ENCODE results near the gene BRCA1.

Gene BRCA1

DNA sequence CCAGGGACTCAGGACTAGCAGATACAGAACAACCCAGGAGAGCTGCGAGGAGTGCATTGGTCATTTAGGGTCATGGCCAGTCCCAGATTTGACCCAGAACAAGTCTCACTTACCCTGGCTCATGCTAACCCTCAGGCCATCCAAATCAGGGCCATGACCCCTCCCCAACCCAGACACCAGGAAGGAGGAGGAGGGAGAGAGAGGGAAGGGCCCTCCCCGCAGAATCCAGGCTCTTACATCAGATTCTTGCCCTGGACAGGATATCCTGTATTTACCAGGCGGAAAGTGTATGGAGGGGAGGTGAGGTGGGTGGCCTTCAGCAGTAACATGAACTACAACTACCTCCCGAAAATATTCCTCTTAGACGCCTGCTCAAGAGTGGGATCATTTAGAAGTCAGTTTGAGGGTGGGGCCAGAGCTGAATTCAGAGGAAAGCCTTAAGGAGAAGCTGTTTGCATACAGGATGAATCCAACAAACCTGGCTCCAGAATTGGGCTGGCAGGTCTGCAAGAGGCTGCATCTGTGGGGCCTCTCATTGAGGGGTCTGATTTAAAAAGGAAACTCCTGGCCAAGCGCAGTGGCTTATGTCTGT is 105.0 kb downstream of the BRCA1 start:
- H3K4me3 ChIP-seq (replicated peaks; ENCODE audit: low read depth, low read length): peak overlapping the region; percentile 97
- peak; percentile 60 for DNase-seq (ENCODE audit: low read depth)
- TF ChIP-seq, protein P1, sequence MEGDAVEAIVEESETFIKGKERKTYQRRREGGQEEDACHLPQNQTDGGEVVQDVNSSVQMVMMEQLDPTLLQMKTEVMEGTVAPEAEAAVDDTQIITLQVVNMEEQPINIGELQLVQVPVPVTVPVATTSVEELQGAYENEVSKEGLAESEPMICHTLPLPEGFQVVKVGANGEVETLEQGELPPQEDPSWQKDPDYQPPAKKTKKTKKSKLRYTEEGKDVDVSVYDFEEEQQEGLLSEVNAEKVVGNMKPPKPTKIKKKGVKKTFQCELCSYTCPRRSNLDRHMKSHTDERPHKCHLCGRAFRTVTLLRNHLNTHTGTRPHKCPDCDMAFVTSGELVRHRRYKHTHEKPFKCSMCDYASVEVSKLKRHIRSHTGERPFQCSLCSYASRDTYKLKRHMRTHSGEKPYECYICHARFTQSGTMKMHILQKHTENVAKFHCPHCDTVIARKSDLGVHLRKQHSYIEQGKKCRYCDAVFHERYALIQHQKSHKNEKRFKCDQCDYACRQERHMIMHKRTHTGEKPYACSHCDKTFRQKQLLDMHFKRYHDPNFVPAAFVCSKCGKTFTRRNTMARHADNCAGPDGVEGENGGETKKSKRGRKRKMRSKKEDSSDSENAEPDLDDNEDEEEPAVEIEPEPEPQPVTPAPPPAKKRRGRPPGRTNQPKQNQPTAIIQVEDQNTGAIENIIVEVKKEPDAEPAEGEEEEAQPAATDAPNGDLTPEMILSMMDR (IDR thresholded peaks at IDR 0.05; ENCODE audit: low read length, missing control alignments): no peak

DNA sequence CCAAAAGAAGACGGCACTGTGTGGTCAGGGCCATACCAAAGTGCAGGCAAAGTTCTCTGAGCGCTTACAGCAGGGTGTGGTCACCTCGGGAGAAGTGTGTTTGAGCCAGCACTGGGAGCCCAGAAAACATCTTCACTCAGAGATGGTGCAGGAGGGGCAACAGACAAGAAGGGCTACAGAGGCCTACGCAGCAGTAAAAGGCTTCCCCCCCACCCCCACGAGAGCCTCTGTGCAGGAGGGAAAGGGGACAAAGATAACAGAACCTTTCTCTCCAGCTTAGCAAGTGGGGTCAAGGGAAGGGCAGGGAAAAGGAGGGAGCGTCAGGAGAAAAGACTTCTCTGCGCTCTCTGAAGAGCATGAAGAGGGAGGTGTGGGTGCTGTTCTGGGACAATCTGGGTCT is 105.7 kb downstream of the BRCA1 start:
- peak overlapping the region; percentile 97 for H3K4me3 ChIP-seq (replicated peaks; ENCODE audit: low read depth, low read length)
- TF ChIP-seq, protein P1 (IDR thresholded peaks at IDR 0.05; ENCODE audit: low read length, missing control alignments): no peak
- no peak for DNase-seq (ENCODE audit: low read depth)

DNA sequence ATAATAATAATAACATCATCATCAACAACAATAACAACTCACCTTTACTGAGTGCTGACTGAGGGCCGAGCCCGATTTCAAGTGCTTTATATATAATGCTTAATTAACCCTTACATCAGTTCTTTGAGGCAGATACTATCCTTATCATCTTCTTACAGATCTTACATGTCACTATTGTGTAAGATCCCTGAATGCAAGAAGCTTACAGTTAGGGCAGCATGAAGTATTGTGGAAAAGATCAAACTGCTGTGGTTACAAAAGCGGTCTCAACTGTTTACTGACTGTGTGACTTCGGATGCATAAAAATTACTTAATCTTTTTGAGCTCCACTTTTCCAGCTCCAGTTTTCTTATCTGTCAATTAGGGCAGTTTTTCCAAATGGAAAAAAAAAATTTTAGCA is 106.2 kb downstream of the BRCA1 start:
- TF ChIP-seq, protein P1 (IDR thresholded peaks at IDR 0.05; ENCODE audit: low read length, missing control alignments): no peak
- peak overlapping the region; percentile 9 for H3K4me3 ChIP-seq (replicated peaks; ENCODE audit: low read depth, low read length)
- peak; percentile 31 for DNase-seq (ENCODE audit: low read depth)

DNA sequence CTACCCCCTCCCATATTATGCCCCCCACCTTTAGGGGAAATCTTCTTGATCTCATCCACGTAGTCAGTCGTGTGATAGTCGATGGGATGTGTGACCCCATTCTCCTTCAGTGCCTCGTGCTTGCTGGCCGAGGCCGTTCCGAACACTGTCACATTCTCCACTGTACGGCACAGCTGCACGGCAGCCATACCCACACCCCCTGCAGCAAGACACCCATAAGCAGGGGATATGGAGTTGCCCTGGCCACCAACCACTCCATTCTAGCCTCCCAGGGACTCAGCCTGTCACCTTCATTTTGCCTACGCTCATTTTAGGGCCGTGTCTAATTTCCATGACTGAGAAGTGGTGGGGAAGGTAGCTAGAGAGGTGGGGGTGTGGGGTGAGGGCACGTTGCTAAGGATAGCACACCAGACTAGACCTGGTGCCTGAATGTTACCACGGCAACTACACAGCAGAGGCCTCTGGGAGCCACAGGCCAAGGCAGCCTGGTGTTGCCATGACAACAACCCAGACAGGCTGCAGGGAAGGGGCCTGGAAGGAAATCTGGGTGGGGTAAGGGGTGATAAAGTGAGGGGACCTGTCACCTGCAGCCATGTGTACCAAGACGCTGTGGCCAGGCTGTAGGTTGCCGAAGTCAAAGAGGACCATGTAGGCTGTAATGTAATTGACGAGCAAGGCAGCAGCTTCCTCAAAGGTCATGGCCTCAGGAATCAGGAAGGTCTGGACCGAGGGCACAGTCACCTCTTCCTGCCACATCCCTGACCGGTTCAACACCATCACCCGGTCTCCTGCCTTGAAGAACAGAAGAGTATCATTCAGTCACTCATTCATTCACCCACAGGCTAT is 106.9 kb downstream of the BRCA1 start:
- no peak overlapping the region for H3K4me3 ChIP-seq (replicated peaks; ENCODE audit: low read depth, low read length)
- TF ChIP-seq, protein P1 (IDR thresholded peaks at IDR 0.05; ENCODE audit: low read length, missing control alignments): no peak
- DNase-seq (ENCODE audit: low read depth): no peak

DNA sequence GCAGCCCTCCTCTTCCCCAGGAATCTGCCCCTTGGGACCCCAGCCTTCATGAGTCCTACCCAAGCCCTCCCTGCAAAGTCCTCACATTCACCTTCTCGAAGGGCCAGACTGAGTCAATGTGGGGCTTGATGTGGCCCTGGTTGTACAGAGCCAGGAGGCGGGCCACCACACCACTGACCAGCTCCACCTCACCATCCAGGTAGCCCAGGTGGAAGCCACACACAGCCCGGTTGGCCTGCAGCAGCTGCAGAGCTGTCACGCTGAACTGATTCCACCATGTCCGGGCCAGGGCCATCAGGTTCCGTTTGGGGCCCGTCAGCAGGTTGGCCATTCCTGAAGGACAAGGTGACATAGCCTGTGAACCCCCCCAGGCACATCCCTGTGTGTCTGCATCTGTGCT is 108.9 kb downstream of the BRCA1 start:
- DNase-seq (ENCODE audit: low read depth): no peak
- TF ChIP-seq, protein P1 (IDR thresholded peaks at IDR 0.05; ENCODE audit: low read length, missing control alignments): no peak
- no peak overlapping the region for H3K4me3 ChIP-seq (replicated peaks; ENCODE audit: low read depth, low read length)

DNA sequence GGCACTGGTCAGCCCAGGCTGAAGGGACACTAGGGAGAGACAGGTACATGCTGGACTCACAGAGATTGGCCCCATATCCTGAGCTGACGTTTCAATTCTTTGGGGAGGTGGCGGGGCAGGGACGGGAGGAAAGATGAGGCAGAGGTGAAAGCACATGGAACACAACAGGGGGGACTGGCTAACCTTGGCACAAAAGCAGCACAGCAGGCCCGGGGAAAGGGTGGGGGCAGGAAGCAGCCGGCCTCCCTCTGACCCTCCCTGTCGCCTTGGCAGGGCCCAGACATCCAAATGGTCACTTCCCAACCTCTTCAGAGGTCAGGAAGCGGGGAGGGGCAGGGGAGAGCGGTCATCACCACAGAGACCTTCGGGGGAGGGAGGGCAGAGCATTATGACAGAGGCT is 109.6 kb downstream of the BRCA1 start:
- TF ChIP-seq, protein P1 (IDR thresholded peaks at IDR 0.05; ENCODE audit: low read length, missing control alignments): no peak
- H3K4me3 ChIP-seq (replicated peaks; ENCODE audit: low read depth, low read length): no peak overlapping the region
- peak; percentile 32 for DNase-seq (ENCODE audit: low read depth)
